MCF 10A (cell line): ENCODE results near the gene GZMA. TPM values are rescaled to one million over a fixed set of nuclear protein-coding genes. Genes with fewer than 3 reads are reported as not detected.
A peak's percentile ranks its signal among the peaks of the same experiment; 100 is the strongest.

ENCODE experiments used
- BruUV-seq: library from RNA; stranded (reverse); fragments of 400-500 nt; replicated peaks from 2 replicates; lab custom pipeline; 2021; lab: Mats Ljungman, UMichigan
- CTCF ChIA-PET: fragments of 300-600 bp; sonication (Branson Sonifier 250); formaldehyde crosslinking; extraction: SDS; loops from one replicate; lab custom pipeline; 2021; ENCODE audit warnings: antibody characterized with exemption, inconsistent platforms; lab: Yijun Ruan, JAX
- POLR2A ChIA-PET: fragments of 300-600, 350-650 bp; sonication (Branson Sonifier 250); formaldehyde crosslinking; extraction: SDS; loops from one replicate; lab custom pipeline; 2020; ENCODE audit warnings: antibody characterized with exemption, inconsistent platforms; lab: Yijun Ruan, JAX
- DNase-seq: peaks from one replicate; pipeline ENCODE4 v3.0.0-alpha.2; 2018; ENCODE audit not compliant: unreplicated experiment
- H3K27ac Mint-ChIP-seq: one replicate; pipeline ENCODE4 v1.8.0; 2022; ENCODE audit warnings: mild to moderate bottlenecking, low read depth, mixed read lengths; ENCODE audit not compliant: unreplicated experiment
- H3K27me3 Mint-ChIP-seq: one replicate; pipeline ENCODE4 v1.8.0; 2022; ENCODE audit warnings: mixed read lengths; ENCODE audit not compliant: insufficient read depth, unreplicated experiment
- H3K36me3 Mint-ChIP-seq: one replicate; pipeline ENCODE4 v1.8.0; 2022; ENCODE audit warnings: mild to moderate bottlenecking, moderate library complexity, mixed read lengths; ENCODE audit not compliant: insufficient read depth, unreplicated experiment
- H3K4me1 Mint-ChIP-seq: one replicate; pipeline ENCODE4 v1.8.0; 2022; ENCODE audit warnings: mixed read lengths; ENCODE audit not compliant: insufficient read depth, unreplicated experiment
- H3K4me3 Mint-ChIP-seq: one replicate; pipeline ENCODE4 v1.8.0; 2022; ENCODE audit warnings: mild to moderate bottlenecking, moderate library complexity, mixed read lengths; ENCODE audit not compliant: unreplicated experiment
- H3K9me3 Mint-ChIP-seq: one replicate; pipeline ENCODE4 v1.8.0; 2022; ENCODE audit warnings: mixed read lengths; ENCODE audit not compliant: unreplicated experiment
- intact Hi-C: fragments of 100-400 bp; cut with micrococcal nuclease; formaldehyde crosslinking; loops from 2 replicates; pipeline ENCODE4 v1.14.1; 2022
- total RNA-seq: library from RNA; stranded (reverse); gene quantifications from 2 replicates; pipeline ENCODE4 v1.2.3, GENCODE V29; 2022
- TF ChIP-seq, protein P1 (sequence below): fragments of 200-600 bp; IDR thresholded peaks from one replicate; pipeline ENCODE4 v1.8.0; 2022; ENCODE audit warnings: antibody characterized with exemption, mild to moderate bottlenecking; ENCODE audit not compliant: unreplicated experiment

Gene GZMA
- total RNA-seq, 1 experiment from 2014 or later = not detected

DNA sequence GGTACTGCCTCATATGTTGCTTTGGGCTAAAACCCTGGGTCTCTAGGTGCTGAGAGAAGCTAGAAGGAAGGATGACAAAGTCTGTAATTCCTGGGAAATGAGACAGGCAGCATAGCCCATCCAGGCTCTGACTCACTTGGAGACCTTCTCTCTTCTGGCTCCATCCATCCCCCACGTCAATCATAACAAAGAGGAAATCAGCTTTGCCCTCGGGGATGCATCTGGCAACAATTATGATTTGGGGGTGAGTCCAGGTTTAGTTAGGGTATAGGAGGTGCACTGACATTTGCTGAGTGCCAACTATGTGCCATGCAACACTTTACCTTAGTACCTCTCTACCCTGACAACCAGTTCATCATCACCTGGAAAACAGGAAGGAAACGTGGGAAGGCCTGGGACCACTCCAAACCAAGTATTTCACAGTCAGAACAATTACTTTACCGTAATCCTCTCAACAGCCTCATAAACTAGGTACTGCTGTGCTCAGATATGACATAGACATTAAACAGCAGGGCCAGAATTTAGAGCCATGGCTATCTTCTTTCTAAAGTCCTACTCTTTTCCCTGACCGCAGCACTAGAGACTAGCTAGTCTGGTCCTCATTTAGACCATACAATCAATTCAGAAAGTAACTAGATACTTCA is 39.1 kb upstream of the GZMA start:
- POLR2A ChIA-PET = no interaction called here

DNA sequence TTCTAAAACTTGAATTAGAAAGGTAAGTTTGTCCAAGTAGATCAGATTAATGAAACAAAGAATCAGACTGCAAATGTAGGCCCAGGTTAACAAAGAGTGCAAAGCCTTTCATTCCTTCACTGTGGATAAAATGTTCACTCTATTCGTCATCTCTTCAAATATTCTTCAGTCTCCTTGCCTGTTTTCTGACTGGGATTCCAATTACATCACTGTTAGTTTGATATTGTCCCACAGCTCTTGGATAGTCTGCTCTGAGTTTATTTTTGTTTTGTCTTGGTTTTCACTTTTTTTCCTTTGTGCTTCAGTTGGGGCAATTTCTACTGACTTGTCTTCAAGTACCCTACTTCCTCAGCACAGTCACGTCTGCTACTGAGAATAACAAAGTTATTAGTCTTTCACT is 38.5 kb upstream of the GZMA start:
- no peaks in the 10 kb centered on the region for H3K4me1 Mint-ChIP-seq
- no peak overlapping the region for H3K4me3 Mint-ChIP-seq
- no peaks in the 10 kb centered on the region for H3K9me3 Mint-ChIP-seq
- H3K36me3 Mint-ChIP-seq = no peaks in the 10 kb centered on the region
- no TSS peak for BruUV-seq
- TF ChIP-seq, protein P1, sequence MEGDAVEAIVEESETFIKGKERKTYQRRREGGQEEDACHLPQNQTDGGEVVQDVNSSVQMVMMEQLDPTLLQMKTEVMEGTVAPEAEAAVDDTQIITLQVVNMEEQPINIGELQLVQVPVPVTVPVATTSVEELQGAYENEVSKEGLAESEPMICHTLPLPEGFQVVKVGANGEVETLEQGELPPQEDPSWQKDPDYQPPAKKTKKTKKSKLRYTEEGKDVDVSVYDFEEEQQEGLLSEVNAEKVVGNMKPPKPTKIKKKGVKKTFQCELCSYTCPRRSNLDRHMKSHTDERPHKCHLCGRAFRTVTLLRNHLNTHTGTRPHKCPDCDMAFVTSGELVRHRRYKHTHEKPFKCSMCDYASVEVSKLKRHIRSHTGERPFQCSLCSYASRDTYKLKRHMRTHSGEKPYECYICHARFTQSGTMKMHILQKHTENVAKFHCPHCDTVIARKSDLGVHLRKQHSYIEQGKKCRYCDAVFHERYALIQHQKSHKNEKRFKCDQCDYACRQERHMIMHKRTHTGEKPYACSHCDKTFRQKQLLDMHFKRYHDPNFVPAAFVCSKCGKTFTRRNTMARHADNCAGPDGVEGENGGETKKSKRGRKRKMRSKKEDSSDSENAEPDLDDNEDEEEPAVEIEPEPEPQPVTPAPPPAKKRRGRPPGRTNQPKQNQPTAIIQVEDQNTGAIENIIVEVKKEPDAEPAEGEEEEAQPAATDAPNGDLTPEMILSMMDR = no peak
- H3K27ac Mint-ChIP-seq = no peak overlapping the region
- ChIA-PET CTCF (no interaction called here), POLR2A (interaction anchor here (0.6 kb wide), 1 partner anchor 16 kb away, joined by 3 read pairs; no protein-coding TSS in a partner anchor)
- peaks cover 20% of the 10 kb centered on the region for H3K27me3 Mint-ChIP-seq
- intact Hi-C loops = no loop called here
- DNase-seq = no peak

More for the DNA sequence above, 39.1 kb upstream of the GZMA start:
- no TSS peak for BruUV-seq
- intact Hi-C loops = no loop called here
- peak; percentile 67 for DNase-seq
- no peak overlapping the region for H3K27ac Mint-ChIP-seq
- CTCF ChIA-PET = no interaction called here
- no peak overlapping the region for H3K4me3 Mint-ChIP-seq
- peaks cover 20% of the 10 kb centered on the region for H3K27me3 Mint-ChIP-seq
- H3K4me1 Mint-ChIP-seq = no peaks in the 10 kb centered on the region
- TF ChIP-seq, protein P1 = no peak
- H3K9me3 Mint-ChIP-seq = no peaks in the 10 kb centered on the region
- no peaks in the 10 kb centered on the region for H3K36me3 Mint-ChIP-seq

DNA sequence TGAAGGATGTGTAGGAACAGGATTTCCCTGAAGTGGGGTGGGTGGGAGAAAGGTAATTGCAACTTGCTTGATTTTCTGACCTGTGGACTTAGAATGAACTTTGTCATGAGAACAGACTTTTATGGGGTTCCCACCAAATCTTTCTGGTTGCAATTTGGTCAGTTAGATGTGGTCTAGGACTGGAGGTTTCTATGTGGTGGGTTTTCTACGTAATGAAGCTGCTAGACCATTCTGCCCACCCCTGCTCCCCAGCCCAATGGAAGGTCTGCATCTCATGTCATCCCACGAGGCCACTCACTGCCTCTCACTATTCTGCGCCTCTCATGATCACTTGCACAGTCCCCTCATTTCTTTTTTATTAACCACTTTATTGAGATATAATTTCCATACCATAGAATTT is 37.9 kb upstream of the GZMA start:
- no peaks in the 10 kb centered on the region for H3K9me3 Mint-ChIP-seq
- TF ChIP-seq, protein P1 = no peak
- peaks cover 20% of the 10 kb centered on the region for H3K27me3 Mint-ChIP-seq
- H3K27ac Mint-ChIP-seq = no peak overlapping the region
- ChIA-PET POLR2A (interaction anchor here (0.6 kb wide), 1 partner anchor 16 kb away, joined by 3 read pairs; no protein-coding TSS in a partner anchor), CTCF (no interaction called here)
- no peak overlapping the region for H3K4me3 Mint-ChIP-seq
- no peaks in the 10 kb centered on the region for H3K36me3 Mint-ChIP-seq
- intact Hi-C loops = no loop called here
- no peak for DNase-seq
- H3K4me1 Mint-ChIP-seq = no peaks in the 10 kb centered on the region
- BruUV-seq = no TSS peak

DNA sequence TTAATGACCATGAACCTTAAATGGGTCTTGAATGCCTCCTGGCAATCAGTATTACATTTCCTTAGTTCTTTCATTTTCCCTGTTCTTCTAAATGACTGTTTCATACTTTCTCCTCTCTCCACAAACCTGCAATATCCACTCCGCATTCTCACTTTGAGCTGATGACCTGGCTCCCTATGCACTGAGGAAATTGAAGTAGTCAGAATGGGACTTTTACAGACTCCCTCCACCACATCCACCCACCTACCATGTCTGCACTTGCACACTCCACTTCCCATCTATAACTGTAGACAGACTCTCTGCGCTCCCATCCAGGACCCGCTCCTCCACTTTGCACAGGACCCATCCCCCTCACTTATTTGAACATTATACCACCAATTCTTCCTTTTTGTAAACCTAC is 36.2 kb upstream of the GZMA start:
- intact Hi-C loops = no loop called here
- H3K36me3 Mint-ChIP-seq = no peaks in the 10 kb centered on the region
- no peak overlapping the region for H3K4me3 Mint-ChIP-seq
- ChIA-PET CTCF (no interaction called here), POLR2A (no interaction called here)
- TF ChIP-seq, protein P1 = no peak
- H3K27me3 Mint-ChIP-seq = peaks cover 20% of the 10 kb centered on the region
- H3K9me3 Mint-ChIP-seq = no peaks in the 10 kb centered on the region
- H3K27ac Mint-ChIP-seq = no peak overlapping the region
- no peak for DNase-seq
- no peaks in the 10 kb centered on the region for H3K4me1 Mint-ChIP-seq
- no TSS peak for BruUV-seq
